ENCODE measurements around the gene DQX1.
A peak's percentile ranks its signal among the peaks of the same experiment; 100 is the strongest.
"Not testable (repeated sequence)": the region's sequence is repeated elsewhere in the genome, so short reads cannot be mapped to it uniquely, and the experiment has no call there.

DQX1 gene

GRCh38 chr2:74491648-74492544 lies 34.1 kb downstream of the DQX1 start:
- TF ChIP-seq, protein P1, sequence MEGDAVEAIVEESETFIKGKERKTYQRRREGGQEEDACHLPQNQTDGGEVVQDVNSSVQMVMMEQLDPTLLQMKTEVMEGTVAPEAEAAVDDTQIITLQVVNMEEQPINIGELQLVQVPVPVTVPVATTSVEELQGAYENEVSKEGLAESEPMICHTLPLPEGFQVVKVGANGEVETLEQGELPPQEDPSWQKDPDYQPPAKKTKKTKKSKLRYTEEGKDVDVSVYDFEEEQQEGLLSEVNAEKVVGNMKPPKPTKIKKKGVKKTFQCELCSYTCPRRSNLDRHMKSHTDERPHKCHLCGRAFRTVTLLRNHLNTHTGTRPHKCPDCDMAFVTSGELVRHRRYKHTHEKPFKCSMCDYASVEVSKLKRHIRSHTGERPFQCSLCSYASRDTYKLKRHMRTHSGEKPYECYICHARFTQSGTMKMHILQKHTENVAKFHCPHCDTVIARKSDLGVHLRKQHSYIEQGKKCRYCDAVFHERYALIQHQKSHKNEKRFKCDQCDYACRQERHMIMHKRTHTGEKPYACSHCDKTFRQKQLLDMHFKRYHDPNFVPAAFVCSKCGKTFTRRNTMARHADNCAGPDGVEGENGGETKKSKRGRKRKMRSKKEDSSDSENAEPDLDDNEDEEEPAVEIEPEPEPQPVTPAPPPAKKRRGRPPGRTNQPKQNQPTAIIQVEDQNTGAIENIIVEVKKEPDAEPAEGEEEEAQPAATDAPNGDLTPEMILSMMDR (IDR thresholded peaks at IDR 0.05; ENCODE audit: insufficient read depth, low read depth, low read length, missing control alignments) = no peak
- no peak overlapping the region for H3K4me3 ChIP-seq (ENCODE audit: low read depth, low read length)
- no peak for DNase-seq (ENCODE audit: low read depth)

GRCh38 chr2:74489906-74490305 lies 36.1 kb downstream of the DQX1 start:
- TF ChIP-seq, protein P1 (IDR thresholded peaks at IDR 0.05; ENCODE audit: insufficient read depth, low read depth, low read length, missing control alignments) = no peak
- H3K4me3 ChIP-seq (ENCODE audit: low read depth, low read length) = no peak overlapping the region
- DNase-seq (ENCODE audit: low read depth) = no peak

GRCh38 chr2:74488643-74489481 lies 37.2 kb downstream of the DQX1 start:
- TF ChIP-seq, protein P1 (IDR thresholded peaks at IDR 0.05; ENCODE audit: insufficient read depth, low read depth, low read length, missing control alignments) = no peak
- H3K4me3 ChIP-seq (ENCODE audit: low read depth, low read length) = no peak overlapping the region
- no peak for DNase-seq (ENCODE audit: low read depth)

DNA sequence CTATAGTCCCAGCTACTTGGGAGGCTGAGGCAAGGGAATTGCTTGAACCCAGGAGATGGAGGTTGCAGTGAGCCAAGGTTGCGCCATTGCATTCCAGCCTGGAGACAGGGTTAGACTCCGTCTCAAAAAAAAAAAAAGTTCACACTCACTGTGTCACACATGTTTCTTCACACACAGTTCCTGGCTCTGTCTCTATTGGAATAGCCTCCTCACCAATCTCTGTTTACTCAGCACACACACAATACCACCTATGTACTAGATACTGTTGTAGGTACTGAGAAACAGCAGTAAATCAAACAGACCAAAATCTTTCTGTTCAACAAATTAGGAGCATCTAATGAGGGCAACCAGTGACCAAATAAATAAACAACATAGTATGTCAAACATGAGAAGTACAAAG lies 39.9 kb downstream of the DQX1 start:
- TF ChIP-seq, protein P1 (IDR thresholded peaks at IDR 0.05; ENCODE audit: insufficient read depth, low read depth, low read length, missing control alignments) = no peak
- no peak for DNase-seq (ENCODE audit: low read depth)
- no peak overlapping the region for H3K4me3 ChIP-seq (ENCODE audit: low read depth, low read length)

DNA sequence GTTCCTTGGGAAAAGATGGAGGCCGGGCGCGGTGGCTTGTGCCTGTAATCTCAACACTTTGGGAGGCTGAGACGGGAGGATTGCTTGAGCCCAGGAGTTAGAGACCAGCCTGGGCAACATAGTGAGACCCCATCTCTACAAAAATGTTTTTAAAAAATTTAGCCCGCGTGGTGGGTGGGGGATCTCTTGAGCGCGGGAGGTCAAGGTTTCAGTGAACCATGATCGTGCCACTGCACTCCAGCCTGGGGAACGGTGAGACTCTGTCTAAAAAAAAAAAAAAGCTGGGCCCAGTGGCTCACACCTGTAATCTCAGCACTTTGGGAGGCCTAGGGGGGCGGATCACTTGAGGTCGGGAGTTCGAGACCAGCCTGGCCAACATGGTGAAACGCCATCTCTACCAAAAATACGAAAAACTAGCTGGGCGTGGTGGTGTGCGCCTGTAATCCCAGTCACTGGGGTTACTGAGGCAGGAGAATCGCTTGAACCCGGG lies 42.3 kb downstream of the DQX1 start:
- peak overlapping the region; percentile 90 for H3K4me3 ChIP-seq (ENCODE audit: low read depth, low read length)
- not testable (repeated sequence) for DNase-seq (ENCODE audit: low read depth)

DNA sequence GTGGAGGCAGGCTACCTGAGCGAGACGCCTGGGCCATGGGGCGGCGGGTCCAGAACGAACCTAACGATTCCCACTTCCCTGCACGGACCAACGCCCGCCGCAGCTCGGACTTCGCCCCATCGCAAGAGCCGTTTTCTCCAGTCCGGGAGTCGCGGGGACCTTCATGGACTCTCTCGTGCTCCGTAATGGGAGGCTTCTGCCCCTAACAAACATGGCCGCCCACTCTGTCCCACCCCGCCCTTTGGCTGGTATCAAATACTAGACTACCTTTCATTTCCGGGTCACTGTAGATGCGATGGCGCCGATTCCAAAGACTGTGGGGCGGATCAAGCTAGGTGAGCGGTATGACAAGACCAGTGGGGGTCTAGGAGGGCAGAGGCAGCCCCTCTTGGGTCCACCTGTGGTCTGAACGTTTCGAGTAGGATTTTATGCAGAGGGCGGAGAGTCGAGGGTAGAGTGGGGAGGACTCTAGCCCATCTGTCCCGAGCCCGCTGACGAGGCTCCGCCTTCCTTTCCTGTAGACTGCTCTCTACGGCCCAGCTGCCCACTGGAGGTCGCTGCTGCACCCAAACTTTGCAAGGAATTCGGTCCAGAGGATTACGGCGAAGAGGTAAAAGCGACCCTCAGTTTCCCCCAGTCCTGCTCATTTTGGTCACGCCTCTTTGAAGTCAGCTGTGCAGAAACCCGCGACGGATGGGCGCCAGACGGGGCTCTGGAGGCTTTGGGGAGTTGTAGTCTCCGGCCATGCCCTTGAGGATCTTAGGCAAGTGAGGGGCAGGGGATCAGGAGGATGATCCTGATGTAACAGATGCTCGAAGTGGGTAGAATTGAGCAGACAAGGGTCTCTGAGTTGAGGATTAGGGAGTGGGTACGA lies 43.0 kb downstream of the DQX1 start, which contains the start of the genes CCDC142 and TTC31:
CCDC142 (minus strand) TSS at position 198 of the 874 bp plus-strand sequence; CDS start at position 37, 161 bp downstream.
TTC31 (plus strand) TSS at position 281 of the 874 bp plus-strand sequence; CDS start at position 296, 15 bp downstream.
- TF ChIP-seq, protein P1 (IDR thresholded peaks at IDR 0.05; ENCODE audit: insufficient read depth, low read depth, low read length, missing control alignments) = peak; percentile 95
- peak; percentile 96 for DNase-seq (ENCODE audit: low read depth)
- peak within 1 kb of the TSS; percentile 90 for H3K4me3 ChIP-seq (ENCODE audit: low read depth, low read length)

All from GM12865 (cell line).